Testis (tissue), 2 donors: Measurements from ENCODE around the gene CCDC167.

Experiments used
- CTCF ChIP-seq, 3 experiments: fragments of 450-650 bp in 2 of 3; fragments of 200-600 bp in 1 of 3; sonication (generic) in 1 of 3; IDR thresholded peaks; one replicate each; pipeline ENCODE4 v1.5.1; 2016 to 2019; ENCODE audit warnings: antibody characterized with exemption in 3 of 3, mild to moderate bottlenecking in 2 of 3, moderate library complexity in 1 of 3
- POLR2A ChIP-seq: fragments of 450-650 bp; IDR thresholded peaks from one replicate; pipeline ENCODE4 v1.6.1; 2017; ENCODE audit warnings: antibody characterized with exemption, mild to moderate bottlenecking, moderate library complexity

GRCh38 chr6:37484786-37485170, 14.9 kb downstream of the CCDC167 start:
- no peak for TF ChIP-seq CTCF (IDR thresholded peaks at IDR 0.05)
- no peak for TF ChIP-seq POLR2A
